Measurements from ENCODE around the gene GPHN.

The GPHN gene

DNA sequence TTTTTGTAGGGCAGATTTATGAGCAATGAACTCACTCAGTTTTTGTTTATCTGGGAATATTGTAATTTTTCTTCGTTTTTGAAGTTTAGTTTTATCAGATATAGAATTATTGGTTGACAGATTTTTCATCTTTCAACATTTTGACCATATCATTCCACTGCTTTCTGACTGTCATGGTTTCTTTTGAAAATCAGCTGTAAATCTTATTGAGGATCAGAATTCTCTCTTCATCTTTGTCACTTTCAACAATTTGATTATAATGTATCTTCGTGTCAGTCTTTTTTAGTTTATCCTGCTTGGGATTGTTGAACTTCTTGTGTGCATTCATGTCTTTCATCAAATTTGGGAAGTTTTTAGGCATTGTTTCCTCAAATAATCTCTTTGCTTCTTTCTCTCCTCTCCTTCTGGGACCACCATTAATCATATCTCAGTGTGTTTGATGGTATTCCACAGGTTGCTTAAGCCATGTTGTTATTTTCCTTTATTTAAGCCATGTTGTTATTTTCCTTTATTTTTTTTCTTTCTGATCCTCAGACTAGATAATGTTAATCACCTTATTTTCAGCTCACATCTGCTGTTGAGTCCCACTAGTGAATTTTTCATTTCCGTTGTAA, 451.6 kb downstream of the GPHN start:
- DNase-seq (ENCODE audit: low read depth), result no peak

DNA sequence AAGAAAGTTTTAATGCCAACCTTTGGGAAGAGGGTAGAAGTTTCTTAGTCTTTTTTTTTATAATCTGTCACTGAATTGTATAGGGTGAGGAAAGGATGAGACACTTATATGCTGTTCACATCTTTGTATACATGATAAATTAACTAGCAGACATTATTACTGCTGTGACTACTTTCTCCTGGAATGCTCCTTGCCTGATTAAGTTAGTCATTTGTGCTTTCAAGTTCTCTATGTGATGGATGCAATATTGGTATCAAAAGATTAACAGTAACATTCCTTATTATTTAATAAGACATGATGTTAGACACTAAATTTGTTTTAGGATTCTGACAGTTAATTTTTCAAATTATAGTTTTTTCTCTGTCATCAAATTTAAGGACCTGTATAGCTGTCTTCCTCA, 457.9 kb downstream of the GPHN start:
- peak; percentile 70 for DNase-seq (ENCODE audit: low read depth)

GRCh38 chr14:66972469-66972868, 464.5 kb downstream of the GPHN start:
- no peak for DNase-seq (ENCODE audit: low read depth)

- peak; percentile 83 for DNase-seq (ENCODE audit: low read depth)
Observed at GRCh38 chr14:66974397-66975025, 466.6 kb downstream of the GPHN start.

DNA sequence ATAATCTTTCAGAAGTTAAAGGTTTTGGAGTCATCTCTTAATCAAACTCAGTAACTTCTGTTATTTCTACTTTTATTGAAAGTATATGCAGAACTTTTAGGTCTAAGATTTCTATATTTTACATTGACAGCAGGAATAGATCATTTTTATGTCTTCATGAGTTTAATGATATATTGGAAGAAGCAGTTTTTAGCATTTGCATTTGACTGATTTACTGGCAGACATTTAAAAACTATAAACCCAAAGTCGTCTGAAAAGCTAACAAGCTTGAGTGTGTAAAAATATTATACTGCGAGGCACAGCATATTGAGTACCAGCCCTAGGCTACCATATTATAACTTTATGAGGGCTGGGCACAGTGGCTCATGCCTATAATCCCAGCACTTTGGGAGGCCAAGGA, 467.3 kb downstream of the GPHN start:
- DNase-seq (ENCODE audit: low read depth), result no peak

DNA sequence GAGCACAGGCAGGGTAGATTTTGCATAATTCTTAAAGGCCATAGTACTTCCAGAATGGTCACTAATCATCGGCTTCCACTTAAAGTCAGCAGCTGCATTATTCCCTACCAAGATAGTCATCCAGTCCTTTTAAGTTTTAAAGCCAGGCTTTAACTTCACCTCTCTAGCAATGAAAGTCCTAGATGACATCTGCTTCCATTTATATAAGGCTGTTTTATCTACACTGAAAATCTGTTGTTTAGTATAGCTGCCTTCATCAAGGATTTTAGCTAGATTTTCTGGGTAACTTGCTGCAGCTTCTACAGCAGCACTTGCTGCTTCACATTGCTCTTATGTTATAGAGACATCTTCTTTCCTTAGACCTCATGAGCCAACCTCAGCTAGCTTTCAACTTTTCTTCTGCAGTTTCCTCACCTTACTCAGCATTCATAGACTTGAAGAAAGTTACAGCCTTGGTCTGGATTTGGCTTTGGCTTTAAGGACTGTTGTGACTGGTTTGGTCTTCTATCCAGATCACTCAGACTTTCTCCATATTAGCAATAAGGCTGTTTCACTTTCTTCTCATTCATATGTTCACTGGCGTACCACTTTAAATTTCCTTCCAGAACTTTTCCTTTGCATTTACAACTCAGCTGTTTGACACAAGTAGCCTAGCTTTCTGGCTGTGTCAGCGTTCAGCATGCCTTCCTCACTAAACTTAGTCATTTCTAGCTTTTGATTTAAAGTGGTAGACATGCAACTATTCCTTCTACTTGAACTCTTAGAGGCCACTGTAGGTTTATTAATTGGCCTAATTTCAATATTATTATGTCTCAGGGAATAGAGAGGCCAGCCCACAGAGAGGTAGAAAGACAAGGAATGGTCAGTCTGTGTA, 471.4 kb downstream of the GPHN start:
- DNase-seq (ENCODE audit: low read depth), result no peak

- DNase-seq (ENCODE audit: low read depth), result no peak
Observed at GRCh38 chr14:66982247-66982646, 474.3 kb downstream of the GPHN start.

DNA sequence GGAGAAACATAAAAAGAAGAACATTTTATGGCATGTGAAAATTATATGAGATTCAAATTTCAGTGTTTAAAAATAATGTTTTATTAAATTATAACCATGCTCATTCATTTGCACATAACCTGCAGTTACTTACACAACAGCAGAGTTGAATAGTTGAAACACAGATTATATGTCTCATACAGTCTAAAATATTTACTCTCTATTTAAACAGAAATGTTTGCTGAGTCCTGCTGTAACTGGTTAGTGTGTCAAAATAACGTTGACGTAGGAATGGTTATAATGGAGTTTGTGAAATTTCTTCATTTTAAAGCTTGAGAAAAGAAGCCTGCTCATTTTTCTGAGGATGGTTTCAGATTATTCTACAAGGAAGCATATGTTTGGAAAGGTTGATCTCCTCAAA, 484.8 kb downstream of the GPHN start:
- no peak for DNase-seq (ENCODE audit: low read depth)

GRCh38 chr14:66993512-66993911, 485.6 kb downstream of the GPHN start:
- no peak for DNase-seq (ENCODE audit: low read depth)

- no peak for DNase-seq (ENCODE audit: low read depth)
Observed at GRCh38 chr14:66998013-66998412, 490.1 kb downstream of the GPHN start.

GRCh38 chr14:66999978-67000377, 492.0 kb downstream of the GPHN start:
- DNase-seq (ENCODE audit: low read depth), result no peak

- peak; percentile 15 for DNase-seq (ENCODE audit: low read depth)
Observed at GRCh38 chr14:67002994-67003753, 495.2 kb downstream of the GPHN start.

DNA sequence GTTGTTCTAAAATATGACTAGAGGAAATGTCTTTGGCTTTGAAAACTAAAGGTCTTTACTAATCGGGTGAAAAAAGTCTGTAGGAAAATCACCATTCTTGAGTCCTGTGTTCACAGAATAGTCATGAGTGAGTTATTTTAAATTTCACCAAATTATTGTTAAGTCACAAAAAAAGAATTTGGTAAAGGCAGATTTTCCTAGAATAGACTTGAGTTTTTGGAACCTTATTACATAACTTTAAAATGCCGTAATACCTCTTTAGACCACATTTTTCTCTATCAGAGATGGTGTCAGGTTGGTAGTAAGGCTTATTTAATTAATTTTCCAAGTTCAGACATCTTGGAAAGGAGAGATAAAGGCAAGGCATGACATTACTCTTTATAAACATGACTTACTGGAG, 496.6 kb downstream of the GPHN start:
- peak; percentile 44 for DNase-seq (ENCODE audit: low read depth)

- DNase-seq (ENCODE audit: low read depth), result no peak
Observed at GRCh38 chr14:67010602-67011001, 502.7 kb downstream of the GPHN start.

GRCh38 chr14:67016856-67017255, 508.9 kb downstream of the GPHN start:
- DNase-seq (ENCODE audit: low read depth), result no peak

DNA sequence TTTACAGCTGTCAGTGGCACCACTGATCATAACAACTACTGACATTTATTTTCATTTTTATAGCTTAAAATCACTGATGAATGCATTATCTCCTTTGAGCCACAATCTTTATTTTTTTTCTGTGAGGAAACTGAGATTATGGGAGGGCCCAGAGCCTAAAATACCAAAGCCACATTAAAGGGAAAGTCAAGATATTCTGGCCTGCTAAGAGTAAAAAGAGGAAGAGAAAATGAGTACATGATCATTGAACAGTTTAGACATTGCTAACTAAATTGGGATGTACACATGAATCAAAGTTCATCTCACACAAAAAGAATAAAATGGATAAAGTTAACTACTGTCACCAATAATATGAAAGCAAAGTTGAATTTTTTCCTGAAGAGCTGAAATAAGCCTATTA, 510.8 kb downstream of the GPHN start:
- no peak for DNase-seq (ENCODE audit: low read depth)

- no peak for DNase-seq (ENCODE audit: low read depth)
Observed at GRCh38 chr14:67019796-67020195, 511.8 kb downstream of the GPHN start.

- no peak for DNase-seq (ENCODE audit: low read depth)
Observed at GRCh38 chr14:67031920-67032774, 524.2 kb downstream of the GPHN start.

GRCh38 chr14:67045440-67045839, 537.5 kb downstream of the GPHN start:
- DNase-seq (ENCODE audit: low read depth), result no peak

DNA sequence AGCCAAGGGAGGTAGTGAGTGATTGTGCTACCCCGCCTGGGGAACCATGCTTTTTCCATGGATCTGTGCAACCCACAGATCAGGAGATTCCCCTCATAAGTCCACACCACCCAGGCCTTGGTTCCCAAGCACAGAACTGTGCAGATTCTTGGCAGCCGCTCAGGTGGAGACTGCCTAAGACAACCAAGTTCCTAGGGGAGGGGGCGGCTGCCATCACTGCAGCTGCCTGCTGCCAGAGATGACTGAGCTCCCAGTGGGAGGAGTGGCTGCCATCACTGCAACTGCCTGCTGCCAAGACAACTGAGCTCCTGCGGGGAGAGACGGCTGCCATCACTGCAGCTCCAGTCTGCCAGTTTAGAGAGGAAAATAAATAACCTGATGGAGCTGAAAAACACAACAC, 542.9 kb downstream of the GPHN start:
- no peak for DNase-seq (ENCODE audit: low read depth)

GRCh38 chr14:67056684-67057083, 548.7 kb downstream of the GPHN start:
- no peak for DNase-seq (ENCODE audit: low read depth)

DNA sequence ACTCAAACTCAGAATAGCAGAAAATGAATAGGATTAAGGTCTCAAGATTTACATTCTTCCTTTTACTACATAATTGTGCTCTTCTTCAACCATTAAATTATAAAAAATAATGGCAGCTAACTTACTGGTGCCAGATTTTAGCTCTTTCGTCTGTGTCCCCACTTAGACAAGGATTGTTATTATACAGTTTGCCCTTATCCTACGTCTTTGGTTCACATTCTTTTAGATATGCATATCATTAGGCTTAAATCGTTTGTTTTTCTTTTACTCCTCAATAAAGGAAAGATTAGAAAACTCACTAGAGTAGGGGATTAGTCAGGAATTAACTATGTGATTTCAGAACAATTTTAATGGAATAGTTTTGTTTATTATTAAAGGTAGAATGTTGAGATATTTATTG, 551.6 kb downstream of the GPHN start:
- DNase-seq (ENCODE audit: low read depth), result no peak
